GM18867 (cell line): ENCODE measurements around the gene LGALS4.
"Not testable (repeated sequence)": the region's sequence is repeated elsewhere in the genome, so short reads cannot be mapped to it uniquely, and the experiment has no call there.

ENCODE experiments used
- ATAC-seq: cut with Tn5 transposase; IDR thresholded peaks from one replicate; pipeline ENCODE4 v1.9.1; 2021; ENCODE audit warnings: mild to moderate bottlenecking, moderate library complexity; ENCODE audit not compliant: unreplicated experiment

LGALS4 gene

DNA sequence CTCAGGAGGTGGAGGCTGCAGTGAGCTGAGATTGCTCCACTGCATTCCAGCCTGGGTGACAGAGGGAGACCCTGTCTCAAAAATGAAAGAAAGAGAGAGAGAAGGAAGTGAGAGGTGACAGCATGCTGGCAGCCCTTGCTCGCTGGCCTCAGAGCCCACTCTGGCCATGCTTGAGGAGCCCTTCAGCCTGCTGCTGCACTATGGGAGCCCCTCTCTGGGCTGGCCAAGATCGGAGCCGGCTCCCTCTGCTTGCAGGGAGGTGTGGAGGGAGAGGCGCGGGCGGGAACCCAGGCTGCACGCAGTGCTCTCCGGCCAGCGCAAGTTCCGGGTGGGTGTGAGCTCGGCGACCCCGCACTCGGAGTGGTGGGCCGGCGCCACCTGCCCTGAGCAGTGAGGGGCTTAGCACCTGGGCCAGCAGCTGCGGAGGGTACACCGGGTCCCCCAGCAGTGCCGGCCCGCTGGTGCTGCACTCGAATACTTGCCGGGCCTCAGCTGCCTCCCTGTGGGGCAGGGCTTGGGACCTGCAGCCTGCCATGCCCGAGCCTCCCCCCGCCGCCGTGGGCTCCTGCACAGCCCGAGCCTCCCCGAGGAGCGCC, 8.6 kb upstream of the LGALS4 start:
- ATAC-seq = not testable (repeated sequence)

DNA sequence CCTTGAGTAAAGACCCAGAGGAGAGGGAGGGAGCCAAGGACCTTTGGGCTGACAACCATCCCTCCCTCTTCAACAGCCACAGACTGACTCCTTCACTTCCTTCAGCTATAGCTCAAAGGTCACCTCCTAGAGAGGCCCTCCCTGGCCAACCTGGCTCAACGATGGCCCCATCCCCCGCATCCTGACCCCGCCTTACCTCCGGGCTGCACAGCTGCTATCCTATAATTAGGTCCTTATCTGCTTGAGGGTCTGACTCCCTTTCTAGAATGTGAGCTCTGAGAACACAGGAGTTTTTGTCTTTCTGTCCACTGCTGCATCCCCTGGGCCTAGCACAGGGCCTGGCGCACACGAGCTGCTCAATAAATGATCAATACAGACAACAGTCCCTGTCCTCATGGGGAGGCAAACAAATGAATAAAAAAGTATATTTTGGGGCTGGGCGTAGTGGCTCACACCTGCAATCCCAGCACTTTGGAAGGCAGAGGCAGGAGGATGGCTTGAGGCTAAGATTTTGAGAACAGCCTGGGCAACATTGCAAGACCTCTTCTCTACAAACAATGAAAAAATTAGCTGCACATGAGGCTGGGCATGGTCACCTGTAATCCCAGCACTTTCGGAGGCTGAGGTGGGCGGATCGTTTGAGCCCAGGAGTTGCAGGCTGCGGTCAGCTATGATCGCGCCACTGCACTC, 6.6 kb upstream of the LGALS4 start:
- no peak for ATAC-seq

DNA sequence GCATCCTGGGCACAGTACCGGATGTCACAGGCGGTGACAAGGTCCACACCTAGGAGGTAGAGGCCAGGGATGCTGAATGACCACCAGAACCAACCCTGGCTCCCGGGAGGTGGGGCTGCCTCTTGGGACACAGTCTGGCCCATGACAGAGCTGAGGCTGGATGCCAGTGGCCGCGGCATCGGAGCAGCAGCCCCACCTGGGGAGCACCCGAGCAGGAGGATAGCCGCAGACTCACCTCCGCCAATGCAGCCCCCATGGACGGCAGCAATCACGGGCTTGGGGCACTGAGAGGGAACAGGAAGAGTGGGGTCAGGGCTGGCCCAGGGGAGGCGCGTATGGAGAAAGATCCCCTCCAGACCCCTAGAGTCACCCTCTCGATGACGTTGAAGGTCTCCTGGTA, 4.3 kb upstream of the LGALS4 start:
- no peak for ATAC-seq

DNA sequence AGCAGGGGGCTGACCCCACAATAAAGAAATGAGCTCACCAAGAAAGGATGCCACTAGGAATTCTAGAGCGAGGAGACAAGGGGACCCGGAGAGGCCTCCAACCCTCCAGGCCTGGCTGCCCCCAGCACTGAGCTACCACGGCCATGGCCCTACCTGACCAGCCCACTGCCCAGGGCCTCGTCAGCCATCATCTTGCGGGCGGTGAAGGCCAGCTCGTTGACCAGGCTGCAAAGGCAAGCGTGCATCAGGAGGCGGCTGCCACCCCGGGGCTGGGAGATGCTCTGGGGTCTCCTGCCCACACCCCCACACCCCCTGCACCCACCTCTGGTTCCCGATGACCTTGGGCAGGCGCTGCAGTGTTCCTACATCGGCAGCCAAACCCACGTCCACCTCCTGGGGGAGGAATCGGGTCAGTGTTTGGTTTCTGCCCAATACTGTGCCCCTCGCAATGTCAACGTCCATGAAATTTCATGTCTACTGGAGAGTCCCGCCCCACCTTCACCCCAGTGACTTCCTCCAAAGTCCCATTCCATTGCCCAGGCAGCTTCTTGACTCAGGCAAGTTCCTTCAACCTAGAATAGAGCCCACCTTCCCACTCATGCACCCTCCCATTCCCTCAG, 3.5 kb upstream of the LGALS4 start:
- no peak for ATAC-seq

DNA sequence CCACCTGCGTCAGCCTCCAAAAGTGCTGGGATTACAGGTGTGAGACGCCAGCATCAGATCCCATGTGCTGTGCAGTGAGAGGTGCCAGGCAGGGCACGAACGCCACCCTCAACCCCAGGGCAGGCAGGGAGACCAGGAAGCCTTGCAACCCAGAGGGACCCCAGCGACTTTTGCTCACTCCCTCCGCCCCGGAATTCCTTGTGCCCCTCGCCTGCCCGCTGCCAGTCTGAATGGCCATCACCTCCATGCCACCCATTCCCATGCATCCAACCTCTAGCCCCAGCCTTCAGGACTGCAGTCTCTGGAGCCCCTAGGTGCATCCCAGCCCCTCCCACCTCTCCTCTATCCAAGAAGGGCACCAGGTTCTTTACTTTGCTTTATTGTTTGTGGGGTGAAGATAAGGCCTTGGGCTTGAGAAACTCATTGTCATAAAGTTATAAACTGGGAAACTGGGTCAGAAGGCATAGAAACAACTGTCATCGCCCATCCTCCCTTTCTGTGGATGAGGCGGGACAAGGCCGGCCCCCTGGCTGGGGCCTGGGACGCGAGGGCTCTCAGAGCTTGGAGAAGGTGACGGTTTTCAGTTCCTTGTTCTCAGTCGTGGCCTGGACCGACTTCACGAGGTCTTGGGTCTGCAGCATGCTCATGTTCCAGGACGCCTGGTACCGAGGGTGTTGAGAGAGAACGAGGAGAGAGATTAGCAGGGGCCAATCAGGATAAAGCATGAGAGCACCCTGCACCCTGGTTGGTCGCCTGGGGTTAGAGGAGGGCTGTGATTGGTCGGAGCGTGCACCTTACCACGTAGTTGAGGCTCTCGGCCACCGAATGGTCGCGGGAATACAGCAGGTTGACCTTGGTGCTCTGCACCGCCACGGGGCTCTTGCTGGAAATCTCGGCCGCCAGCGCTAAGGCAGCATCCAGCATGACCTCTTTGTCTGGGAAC, 2.6 kb upstream of the LGALS4 start:
- ATAC-seq = no peak

DNA sequence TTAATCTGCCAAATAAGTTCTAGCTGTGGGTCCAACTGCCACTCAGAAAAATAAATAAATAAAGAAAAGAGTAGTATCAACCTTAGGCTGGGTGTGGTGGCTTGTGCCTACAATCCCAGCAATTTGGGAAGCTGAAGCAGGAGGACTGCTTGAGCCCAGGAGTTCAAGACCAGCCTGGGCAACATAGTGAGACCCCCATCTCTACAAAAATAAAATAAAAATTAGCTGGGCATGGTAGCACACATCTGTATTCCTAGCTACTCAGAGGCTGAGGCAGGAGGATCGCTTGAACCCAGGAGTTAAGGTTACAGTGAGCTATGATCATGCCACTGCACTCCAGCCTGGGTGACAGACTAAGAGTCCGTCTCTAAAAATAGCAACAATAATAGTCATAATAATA, 1.2 kb upstream of the LGALS4 start:
- ATAC-seq = not testable (repeated sequence)

DNA sequence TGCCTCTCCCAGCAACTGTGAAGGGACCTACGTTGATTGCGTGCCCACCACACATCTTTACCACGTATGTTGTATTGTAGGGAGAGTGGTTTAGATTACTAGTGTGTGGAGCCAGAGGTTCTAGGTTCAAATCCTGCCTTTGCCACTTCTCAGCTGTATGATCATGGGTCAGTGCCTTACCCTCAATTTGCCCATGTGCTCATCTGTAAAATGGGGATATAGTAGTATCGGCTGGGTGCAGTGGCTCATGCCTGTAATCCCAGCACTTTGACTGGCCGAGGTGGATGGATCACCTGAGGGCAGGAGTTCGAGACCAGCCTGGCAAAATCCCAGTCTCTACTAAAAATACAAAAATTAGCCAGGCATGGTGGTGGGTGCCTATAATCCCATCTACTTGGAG, 578 bp upstream of the LGALS4 start:
- ATAC-seq = no peak

DNA sequence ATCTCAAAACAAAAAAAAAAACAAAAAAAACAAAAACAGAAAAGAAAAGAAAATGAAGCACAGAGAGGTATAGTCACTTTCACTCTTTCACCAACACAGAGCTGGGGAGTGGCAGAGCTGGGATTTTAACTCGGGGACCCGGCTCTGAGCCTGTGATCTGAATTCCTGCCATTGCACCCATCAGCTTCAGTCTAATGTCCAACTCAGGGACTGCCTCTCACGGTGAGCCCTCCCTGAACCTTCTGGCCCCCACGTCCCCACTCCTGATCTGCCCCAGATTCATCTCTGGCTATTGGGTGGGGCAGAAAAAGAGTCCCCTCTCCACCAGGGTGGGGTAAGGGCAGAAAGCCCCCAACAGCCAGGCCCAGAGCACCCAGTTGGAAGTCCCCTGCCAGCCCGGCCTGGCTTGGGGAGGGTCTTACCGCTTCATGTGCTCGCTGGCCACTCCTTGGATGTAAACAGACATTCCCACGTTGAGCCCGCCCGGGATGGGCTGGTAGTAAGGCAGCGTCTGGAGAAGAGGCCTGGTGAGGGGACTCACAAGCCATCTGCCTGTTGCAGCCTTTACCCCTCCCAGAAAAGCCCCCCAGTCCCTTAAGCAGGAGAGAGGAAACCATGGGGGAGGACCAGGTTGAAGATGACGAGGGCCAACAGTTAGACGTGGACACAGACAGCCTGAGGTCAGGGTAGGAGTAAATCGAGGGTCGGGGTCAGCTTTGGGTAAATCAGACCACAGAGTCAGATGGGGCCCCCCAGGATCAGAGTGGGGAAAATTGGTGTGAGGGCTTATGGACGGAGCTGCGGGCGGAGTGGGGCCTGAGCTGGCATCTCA, 520 bp downstream of the LGALS4 start:
- no peak for ATAC-seq

DNA sequence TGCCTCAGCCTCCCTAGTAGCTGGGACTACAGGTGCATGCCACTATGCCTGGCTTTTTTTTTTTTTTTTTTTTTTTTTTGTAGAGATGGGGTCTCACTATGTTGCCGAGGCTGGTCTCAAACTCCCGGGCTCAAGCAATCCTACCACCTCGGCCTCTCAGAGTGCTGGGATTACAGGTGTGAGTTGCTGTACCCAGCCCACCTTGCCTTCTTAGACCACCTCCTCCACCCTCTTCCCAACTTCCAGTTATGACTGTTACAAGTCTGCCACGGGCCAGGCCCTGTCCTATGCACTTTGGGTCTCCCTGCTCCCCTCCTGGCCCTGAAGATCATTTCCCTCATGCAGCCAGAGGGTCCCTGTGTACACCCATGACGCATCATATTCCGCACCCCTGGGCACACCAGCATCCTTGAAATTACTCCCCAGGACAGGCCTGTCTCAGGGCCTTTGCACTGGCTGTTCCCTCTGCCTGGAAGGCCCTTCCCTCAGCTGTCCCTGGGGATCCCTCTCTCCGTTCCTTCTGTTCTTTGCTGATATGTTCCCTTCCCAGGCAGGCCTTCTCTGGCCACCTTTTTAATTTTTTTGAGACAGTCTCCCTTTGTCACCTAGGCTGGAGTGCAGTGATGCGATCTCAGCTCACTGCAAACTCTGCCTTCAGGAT, 3.0 kb downstream of the LGALS4 start:
- ATAC-seq = no peak

DNA sequence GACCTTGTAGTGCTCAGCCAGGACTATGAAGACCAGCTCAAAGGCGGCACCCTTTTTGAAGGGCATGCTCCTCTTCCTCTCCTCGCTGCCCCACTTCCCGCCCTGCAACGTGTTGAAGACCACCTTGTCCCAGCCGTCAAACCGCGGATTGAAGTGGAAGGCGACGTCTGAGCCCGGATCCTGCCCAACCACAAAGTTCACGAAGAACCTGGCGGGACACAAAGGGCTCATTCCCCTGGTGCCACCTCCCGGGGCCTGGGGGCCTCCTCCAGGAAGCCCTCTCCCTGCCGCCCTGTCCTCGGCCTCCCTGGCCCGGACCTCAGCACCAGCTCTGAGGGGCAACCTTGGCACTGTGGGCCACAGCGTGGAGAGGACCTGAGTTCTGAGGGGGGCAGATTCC, 4.0 kb downstream of the LGALS4 start:
- ATAC-seq = no peak

DNA sequence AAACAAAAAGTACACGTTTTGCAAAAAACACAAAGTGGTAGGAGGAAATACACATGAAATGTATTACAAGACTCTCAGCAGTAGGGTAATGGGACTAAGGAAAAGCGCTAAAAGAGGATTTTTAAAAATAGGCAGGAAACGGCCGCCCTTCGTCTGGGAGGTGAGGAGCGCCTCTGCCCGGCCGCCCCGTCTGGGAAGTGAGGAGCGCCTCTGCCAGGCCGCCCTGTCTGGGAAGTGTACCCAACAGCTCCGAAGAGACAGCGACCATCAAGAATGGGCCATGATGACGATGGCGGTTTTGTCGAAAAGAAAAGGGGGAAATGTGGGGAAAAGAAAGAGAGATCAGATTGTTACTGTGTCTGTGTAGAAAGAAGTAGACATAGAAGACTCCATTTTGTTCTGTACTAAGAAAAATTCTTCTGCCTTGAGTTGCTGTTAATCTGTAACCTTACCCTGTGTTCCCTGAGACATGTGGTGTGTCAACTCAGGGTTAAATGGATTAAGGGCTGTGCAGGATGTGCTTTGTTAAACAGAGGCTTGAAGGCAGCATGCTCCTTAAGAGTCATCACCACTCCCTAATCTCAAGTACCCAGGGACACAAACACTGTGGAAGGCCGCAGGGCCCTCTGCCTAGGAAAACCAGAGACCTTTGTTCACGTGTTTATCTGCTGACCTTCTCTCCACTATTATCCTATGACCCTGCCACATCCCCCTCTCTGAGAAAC, 5.2 kb downstream of the LGALS4 start:
- ATAC-seq = not testable (repeated sequence)

DNA sequence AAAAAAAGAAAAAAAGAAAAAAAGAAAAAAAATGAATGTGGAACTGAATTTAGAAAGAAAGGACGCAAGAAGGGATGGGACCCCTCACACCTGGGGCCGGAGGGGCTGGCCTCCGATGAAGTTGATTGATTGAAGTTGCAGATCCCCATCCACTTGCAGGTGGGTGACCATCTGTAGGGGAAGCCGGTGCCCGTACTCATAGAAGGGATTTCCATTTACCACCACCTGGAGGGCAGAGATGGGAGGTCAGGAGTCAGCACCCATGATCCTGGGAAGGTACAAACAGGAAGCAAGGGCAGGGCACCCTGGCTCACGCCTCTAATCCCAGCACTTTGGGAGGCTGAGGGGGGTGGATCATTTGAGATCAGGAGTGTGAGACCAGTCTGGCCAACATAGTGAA, 6.4 kb downstream of the LGALS4 start:
- no peak for ATAC-seq

DNA sequence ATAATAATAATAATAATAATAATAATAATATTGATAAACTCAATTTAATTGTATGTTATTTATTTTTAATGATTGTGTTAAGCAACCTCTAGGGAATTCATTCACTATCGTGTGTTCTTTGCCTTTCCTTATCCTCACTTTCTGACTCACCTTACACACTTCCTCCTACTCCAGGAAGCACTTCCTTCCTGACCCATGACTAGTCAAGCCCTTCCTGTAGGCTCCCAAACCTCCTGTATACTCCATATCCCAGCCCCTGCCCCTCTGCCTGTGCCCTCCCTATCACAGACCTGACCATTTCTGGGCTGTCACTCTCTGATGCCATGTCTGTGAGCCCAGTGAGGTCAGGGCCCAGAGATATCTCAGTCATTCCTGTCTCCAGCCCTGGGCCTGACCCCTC, 7.6 kb downstream of the LGALS4 start:
- no peak for ATAC-seq

DNA sequence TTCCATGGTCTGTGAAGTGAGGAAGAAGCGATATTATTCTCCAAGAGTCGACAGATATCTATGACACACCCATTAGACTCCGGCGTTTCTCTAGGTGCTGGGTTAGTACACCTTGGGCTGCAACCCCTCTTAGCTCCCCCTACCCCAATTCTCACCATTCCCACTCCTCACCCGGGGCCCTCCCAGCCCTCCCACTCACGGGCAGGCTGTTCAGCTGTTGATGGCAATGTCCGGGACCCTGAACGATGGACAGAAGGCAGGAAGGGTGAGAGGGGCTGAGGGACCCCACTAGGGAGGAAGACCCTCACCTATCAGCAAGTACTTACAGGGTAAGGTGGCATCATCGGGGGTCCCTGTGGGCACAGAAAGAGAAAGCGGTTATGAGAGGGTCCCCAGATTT, 9.2 kb downstream of the LGALS4 start:
- ATAC-seq = no peak

DNA sequence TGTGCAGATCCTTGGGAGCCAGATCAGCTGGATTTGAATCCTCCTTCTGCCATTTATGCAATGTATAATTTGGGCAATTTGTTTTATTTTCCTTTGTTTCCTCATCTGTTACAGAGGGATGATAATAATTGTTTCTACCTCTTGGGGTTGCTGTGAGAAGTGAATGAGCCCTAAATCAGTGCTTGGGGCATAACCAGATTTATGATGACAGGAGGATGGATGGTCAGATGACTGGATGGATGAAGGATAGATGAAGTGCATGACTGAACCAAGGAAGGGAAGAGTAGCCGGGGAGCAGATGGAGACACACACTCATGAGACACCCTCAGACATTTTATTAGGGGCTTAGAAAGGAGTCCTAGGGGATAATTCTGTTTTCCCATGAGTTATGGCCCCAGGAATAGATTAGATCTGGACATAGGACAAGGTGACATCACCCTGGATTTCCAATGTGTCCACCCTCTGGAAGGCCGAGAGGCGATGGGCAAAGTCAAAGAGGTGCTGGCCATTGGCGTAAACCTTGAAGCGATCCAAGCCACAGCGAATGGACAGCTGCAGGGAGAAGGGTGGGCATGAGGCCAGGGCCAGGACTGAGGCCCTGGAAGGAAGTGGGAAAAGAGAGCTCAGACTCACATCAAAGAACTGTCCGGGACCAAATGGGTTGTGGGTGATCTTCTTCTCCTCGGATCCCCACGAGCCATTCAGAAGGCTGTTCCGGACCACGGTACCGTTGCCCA, 11.2 kb downstream of the LGALS4 start:
- no peak for ATAC-seq

DNA sequence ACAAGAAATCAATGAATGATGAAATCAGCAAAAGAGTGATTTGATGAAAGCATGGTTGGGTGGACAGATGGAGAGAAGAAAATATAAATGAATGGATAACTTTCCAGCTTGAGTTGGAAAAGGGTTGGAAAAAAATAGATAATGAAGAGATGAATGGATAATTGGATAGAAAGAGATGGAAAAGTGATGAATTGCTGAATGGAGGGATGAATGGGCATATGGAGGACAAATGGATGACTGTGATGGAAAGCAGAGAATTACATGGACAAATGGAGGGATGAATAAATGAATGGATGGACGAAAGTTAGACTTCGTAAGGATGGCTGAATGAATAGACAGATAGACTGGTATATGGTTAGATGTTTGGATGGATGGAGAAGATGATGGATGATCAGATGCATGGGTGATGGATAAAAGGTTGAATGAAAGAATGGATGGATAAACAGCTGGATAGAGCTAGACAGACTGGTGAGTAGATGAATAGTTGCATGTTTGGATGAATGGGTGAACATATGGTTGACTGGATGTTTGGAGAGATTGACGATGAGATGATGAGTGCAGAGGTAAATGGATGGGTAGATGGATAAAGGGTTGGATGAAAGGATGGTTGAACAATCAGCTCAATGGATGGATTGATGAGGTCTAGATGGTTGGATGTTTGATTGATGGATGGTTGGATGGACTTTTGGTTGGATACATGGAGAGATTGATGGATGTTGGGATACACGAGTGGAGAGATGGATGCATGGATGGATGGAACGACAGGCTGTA, 12.0 kb downstream of the LGALS4 start:
- no peak for ATAC-seq

DNA sequence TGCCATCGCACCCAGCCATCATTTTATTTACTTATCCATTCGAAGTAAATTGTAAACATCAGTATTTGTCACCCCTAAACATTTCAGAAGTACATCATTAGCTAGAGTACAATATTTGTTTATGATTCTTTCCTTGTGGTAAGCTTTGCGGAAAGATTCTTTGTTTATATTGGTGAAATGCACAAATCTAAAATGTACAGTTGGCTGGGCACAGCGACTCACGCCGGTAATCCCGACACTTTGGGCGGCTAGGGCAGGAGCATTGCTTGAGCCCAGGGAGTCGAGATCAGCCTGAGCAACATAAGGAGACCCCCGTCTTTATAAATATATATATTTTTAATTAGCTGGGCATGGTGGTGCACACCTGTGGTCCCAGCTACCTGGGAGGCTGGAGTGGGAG, 13.6 kb downstream of the LGALS4 start:
- ATAC-seq = no peak

DNA sequence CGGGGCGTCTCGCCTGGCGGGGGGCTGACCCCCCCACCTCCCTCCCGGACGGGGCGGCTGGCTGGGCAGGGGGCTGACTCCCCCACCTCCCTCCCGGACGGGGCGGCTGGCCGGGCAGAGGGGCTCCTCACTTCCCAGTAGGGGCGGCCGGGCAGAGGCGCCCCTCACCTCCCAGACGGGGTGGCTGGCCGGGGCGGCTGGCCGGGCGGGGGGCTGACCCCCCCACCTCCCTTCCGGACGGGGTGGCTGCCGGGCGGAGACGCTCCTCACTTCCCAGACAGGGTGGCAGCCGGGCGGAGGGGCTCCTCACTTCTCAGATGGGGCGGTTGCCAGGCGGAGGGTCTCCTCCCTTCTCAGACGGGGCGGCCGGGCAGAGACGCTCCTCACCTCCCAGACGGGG, 15.0 kb downstream of the LGALS4 start:
- not testable (repeated sequence) for ATAC-seq
